GM18520 (cell line): ENCODE results near the gene ALOX15.
"Not testable (repeated sequence)": the region's sequence is repeated elsewhere in the genome, so short reads cannot be mapped to it uniquely, and the experiment has no call there.

Experiments
- ATAC-seq: cut with Tn5 transposase; IDR thresholded peaks from one replicate; pipeline ENCODE4 v1.9.1; 2021; ENCODE audit not compliant: unreplicated experiment

ALOX15 gene

GRCh38 chr17:4594931-4595684 lies 46.4 kb downstream of the ALOX15 start:
- ATAC-seq: no peak

- ATAC-seq: no peak
Measured at GRCh38 chr17:4594406-4594805, 47.1 kb downstream of the ALOX15 start.

- ATAC-seq: no peak
Measured at GRCh38 chr17:4593021-4593421, 48.5 kb downstream of the ALOX15 start.

- no peak for ATAC-seq
Measured at GRCh38 chr17:4592240-4593005, 49.1 kb downstream of the ALOX15 start.

GRCh38 chr17:4591529-4591928 lies 49.9 kb downstream of the ALOX15 start:
- no peak for ATAC-seq

- no peak for ATAC-seq
Measured at GRCh38 chr17:4590981-4591453, 50.5 kb downstream of the ALOX15 start.

GRCh38 chr17:4590042-4590441 lies 51.4 kb downstream of the ALOX15 start:
- ATAC-seq: not testable (repeated sequence)

- ATAC-seq: no peak
Measured at GRCh38 chr17:4588898-4589625, 52.4 kb downstream of the ALOX15 start.

- ATAC-seq: no peak
Measured at GRCh38 chr17:4588391-4588790, 53.1 kb downstream of the ALOX15 start.

- no peak for ATAC-seq
Measured at GRCh38 chr17:4587803-4588202, 53.7 kb downstream of the ALOX15 start.

GRCh38 chr17:4587195-4587594 lies 54.3 kb downstream of the ALOX15 start:
- no peak for ATAC-seq

GRCh38 chr17:4586043-4586442 lies 55.4 kb downstream of the ALOX15 start:
- ATAC-seq: no peak

GRCh38 chr17:4585638-4585994 lies 55.9 kb downstream of the ALOX15 start:
- ATAC-seq: no peak

GRCh38 chr17:4584917-4585637 lies 56.4 kb downstream of the ALOX15 start:
- ATAC-seq: no peak

- ATAC-seq: no peak
Measured at GRCh38 chr17:4584101-4584916, 57.2 kb downstream of the ALOX15 start, which contains the start of gene SMTNL2. Gene SMTNL2 (plus strand): TSS chr17:4584529. CDS start chr17:4584606, 77 bp downstream.

- ATAC-seq: no peak
Measured at GRCh38 chr17:4583782-4584100, 57.7 kb downstream of the ALOX15 start.

GRCh38 chr17:4583206-4583605 lies 58.3 kb downstream of the ALOX15 start:
- no peak for ATAC-seq

GRCh38 chr17:4582691-4583090 lies 58.8 kb downstream of the ALOX15 start:
- no peak for ATAC-seq

- ATAC-seq: no peak
Measured at GRCh38 chr17:4582101-4582501, 59.4 kb downstream of the ALOX15 start.
